Stimulated activated CD4-positive, alpha-beta T cell treated with anti-CD3 and anti-CD28 coated beads, Interleukin-15, amount 100 ng/mL, for 48 hours (primary cell): ENCODE measurements around the gene MYO10.

Source experiments
- DNase-seq, 2 donors: peaks; one replicate each; pipeline ENCODE4 v3.0.0-alpha.2; 2020; ENCODE audit warnings: low read depth in 2 of 2

MYO10 gene

DNA sequence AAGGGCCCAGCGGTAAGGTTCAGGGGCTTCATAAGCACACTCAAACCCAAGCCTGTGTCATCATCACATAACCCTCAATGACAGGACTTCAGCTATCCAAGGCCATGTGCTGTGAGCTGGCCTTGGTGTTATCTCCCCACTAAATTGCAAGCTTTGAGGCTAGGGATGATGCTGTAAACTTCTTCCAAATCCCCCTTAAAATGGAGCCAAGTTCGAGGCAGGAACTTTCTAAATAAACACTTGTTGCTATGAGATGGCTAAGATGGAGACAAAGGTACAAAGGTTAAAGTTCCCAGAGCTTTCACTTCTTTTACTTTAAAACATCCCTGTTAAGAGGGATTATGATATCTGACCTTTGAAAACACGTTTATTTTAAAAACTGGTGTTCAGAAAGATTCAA is 123.6 kb downstream of the MYO10 start:
- DNase-seq: no peak

- no peak for DNase-seq
Observed at GRCh38 chr5:16810208-16810854, 125.8 kb downstream of the MYO10 start.

GRCh38 chr5:16809395-16810207 is 126.5 kb downstream of the MYO10 start:
- no peak for DNase-seq

DNA sequence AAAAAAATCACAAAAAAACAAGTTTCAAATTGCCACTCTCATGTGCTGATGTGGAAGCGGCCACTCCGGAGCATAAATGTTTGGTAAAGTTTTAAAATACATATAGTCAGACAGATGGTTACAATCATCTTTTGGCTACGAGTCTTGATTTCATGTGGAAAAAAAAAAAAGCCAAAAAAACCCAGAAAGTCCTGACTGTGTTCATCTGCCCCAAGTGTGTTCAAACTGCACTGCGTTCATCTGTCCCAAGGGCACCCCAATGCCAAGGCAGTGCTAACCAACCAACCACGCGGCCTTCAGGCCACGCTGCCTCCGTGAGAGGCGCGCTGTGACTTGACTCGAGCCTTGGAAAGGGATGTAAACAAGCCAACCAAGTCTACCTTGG is 127.1 kb downstream of the MYO10 start:
- no peak for DNase-seq

DNA sequence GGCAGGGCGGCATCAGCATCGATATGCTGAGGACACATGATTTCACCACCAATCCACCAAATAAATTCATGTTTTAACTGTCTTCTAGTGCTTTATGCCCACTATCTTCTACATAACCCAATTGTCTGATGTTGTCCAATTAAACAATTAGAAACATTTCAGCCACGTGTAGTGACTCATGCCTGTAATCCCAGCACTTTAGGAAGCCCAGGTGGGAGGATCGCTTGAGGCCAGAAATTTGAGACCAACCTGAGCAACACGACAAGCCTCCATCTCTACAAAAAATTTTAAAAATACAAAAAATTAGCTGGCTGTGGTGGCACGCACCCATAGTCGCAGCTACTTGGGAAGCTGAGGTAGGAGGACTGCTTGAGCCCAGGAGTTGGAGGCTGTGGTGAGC is 128.1 kb downstream of the MYO10 start:
- DNase-seq: no peak

GRCh38 chr5:16807547-16807864 is 128.6 kb downstream of the MYO10 start:
- no peak for DNase-seq

DNA sequence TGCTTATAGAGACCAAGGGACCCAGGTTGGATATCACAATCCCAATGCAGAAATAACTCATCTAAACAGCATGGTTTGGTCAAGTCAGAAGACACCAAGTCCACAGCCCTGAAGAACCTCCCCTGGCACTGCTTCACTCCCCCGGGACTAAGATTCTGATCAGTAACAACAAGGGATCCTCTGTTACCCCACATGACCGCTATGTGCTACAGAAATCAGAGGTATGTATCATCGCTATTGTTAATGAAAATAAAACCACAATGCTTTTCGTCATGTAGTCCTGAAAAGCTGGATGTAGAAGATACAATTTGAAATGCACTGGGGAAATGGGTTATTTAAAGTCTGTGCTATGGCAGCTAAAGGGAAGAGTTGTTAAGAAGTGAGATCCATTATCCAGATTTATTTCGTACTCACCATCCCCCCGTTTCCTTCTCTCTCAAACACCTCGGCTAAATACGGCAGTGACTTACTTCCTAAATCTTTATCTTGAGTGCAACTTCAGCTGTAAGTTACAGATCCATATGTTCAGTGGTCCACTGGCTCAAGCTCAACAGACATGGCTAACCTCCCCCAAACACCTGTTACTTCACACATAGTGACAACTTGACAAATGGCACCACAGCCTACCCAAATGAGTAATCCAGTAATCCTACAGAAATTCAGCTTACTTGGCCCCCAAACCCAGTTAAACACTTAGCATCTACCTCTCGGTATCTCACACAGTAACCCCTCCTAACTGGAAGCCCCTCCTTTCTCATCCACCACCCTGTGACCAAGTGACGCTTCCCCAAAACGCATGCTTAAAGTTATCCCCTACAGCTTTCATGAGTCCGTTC is 129.2 kb downstream of the MYO10 start:
- DNase-seq: no peak

- DNase-seq: no peak
Observed at GRCh38 chr5:16805486-16805885, 130.6 kb downstream of the MYO10 start.

- DNase-seq: no peak
Observed at GRCh38 chr5:16803831-16804230, 132.3 kb downstream of the MYO10 start.

DNA sequence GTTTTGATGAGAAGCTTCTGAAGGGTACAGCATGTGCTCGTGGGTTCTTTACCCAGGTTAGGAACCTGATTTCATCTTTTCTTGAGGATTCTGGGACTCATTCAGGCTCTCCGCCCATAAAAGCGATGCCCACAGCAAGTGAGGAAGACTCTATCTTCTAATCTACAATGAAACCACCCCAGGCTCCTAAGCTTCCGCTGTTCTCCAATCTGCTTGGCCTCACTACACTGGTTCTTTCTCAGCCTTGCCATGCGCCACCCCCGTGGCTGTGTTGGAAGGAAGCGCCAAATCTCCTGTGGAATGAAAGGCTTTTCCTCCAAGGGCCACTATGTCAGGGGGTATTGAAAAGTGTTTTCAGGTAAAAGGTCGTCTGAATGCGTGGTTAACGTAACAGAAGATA is 135.6 kb downstream of the MYO10 start:
- no peak for DNase-seq

GRCh38 chr5:16799796-16800195 is 136.3 kb downstream of the MYO10 start:
- DNase-seq: no peak

DNA sequence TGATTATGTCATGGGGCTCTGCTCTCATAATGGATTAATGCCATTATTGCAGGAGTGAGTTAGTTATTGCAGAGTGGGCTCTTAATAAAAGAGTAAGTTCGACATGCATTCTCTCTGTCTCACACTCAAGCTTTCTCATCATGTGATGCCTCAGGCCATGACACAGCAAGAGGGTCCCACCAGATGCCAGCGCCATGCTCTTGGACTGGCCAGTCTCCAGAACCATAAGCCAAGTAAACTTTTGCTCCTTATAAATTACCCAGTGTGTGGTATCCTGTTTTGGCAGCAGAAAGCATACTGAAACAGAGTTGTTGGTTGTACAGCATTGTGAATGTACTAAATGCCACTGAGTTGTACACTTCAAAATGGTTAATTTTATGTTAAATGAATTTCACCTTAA is 138.1 kb downstream of the MYO10 start:
- DNase-seq: no peak

DNA sequence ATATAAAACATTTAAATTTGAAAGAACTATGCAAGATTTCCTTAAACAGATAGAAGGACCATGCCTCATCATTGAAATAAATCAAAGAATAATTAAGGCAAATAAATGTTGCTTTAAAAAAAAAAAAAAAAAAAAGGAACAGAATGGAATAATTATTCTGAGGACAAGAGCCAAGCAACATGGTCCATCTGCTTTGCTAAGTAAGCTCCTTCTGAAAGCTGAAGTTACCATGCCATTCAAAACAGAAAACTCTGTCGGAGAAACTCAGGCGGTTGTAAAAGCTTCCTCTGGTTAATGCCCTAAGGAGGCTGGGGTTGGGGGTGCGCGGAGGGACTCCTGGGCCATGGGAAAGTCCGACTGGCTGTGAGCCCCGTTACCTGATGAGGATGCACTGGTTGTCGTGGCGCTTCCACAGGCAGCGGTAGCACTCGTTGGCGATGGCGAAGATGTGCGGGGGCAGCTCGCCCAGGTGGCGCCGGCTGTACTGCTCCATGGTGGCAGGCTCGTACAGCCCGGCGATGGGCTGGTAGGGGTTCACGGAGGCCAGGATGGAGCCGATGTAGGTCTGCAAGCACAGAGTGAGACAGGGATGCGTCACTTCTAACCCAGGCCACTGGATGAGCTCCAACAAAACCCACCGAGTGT is 141.7 kb downstream of the MYO10 start:
- no peak for DNase-seq

GRCh38 chr5:16792598-16793275 is 143.4 kb downstream of the MYO10 start:
- no peak for DNase-seq

DNA sequence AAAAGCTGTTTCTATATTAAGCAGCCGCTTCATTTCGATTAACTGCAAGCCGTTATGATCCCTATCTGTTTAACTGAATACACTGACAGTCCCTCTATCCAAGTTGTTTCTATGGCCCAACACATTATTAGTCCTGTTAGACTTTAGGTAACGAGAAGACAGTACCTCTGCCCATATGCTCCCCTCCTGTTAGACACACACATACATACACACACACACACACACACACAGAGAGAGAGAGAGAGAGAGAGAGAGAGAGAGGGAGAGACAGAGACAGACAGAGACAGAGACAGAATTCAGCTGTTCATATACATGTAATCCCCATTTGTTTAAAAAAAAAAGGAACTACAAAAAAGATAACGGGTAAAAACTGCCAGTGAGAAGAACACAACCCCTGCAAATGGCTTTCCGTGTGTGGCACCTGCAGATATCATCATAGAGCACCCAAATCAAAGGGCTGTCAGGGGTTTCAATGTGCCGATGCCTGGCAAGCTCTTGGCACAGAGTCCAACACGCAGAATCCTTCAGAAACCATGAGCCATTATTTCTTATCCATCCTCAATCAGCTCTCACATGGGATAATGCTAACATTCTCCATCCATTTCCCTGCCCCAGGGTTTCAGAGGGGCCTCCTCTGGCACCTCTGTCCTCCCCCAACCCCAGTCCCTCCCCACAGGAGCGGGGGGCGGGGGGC is 144.0 kb downstream of the MYO10 start:
- no peak for DNase-seq

DNA sequence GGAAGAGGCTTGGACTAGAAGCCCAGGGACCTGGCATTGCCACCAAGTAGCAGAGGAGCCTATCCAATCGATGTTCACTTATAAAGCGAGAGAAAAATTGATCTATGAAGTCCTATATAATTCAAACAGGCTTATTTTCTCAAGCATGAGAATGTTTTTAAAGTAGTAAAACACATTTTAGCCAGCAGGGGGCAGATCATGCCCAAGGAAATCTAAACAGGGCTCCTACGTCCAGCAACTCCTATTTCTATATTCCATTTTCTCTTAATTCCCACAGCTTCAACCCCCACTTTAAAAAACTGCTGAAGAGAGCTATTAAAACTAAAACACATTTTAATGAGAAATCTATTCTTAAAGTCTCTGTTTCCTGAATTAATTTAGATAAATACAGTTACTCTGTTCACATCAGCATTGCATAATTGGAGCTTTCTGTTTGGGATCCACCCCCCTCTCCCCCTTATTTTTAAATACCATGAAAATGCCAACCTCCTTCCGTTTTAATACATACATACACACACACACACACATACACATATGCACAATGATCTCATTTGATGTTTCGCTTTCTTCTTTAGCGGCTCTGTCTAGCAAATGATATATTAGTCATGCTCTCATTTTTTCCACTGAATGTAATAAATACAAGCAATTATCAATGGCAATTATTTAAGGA is 144.9 kb downstream of the MYO10 start:
- DNase-seq: no peak

GRCh38 chr5:16788957-16789356 is 147.1 kb downstream of the MYO10 start:
- no peak for DNase-seq

GRCh38 chr5:16787278-16787677 is 148.8 kb downstream of the MYO10 start:
- no peak for DNase-seq

DNA sequence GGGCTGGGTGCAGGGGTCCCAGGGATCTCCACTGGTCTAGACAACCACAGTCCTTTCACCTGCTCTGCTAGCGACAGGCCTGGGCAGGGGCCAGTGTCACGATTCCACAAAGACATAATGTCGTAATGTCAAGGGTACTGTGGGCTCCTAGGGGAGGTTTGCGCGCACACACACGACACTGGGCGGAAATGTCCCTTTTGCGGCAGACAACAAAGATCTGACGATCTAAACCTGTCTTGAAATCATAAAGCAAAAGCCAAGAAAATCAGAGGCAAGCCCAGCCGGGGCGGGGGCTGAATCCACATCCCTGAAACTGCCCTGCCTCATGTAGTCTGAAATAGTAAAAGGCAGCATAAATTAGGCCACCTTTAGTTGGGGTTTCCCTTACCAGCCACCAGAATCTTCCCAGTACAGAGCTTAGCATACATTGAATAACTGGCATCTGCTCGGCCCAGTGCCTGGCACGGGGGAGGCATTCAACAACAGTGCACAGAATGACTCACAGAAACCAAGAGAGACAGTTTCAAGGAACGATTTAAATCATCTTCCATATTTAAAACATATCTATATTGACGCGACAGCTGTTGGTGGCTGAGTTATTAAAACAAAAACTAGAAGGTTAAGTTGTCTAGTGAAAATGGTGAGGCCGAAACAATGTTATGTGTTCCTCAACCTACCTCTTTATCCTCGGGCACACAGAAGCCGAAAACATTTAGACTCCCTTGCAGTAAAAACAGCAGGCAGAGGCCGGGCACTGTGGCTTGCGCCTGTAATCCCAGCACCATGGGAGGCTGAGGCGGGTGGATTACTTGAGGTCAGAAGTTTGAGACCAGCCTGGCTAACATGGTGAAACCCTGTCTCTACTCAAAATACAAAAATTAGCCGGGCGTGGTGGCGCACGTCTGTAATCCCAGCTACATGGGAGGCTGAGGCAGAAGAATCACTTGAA is 151.0 kb downstream of the MYO10 start:
- peak; percentile 29 to 47 for DNase-seq
